Panc1 (cell line): Measurements from ENCODE around the gene AHCTF1. TPM values are rescaled to one million over a fixed set of nuclear protein-coding genes. Genes with fewer than 3 reads are reported as not detected.

Experiments used
- ATAC-seq: fragments of 200-7000 bp; cut with Tn5 transposase; 2 replicates; pipeline ENCODE4 v1.9.1; 2020; ENCODE audit warnings: mild to moderate bottlenecking, moderate library complexity
- BruUV-seq: library from RNA; stranded (reverse); fragments of 400-500 nt; replicated peaks from 2 replicates; lab custom pipeline; 2021; lab: Mats Ljungman, UMichigan
- CTCF ChIA-PET: fragments of 300-600 bp; sonication (Branson Sonifier 250); formaldehyde crosslinking; loops from one replicate; lab custom pipeline; 2022; ENCODE audit warnings: antibody characterized with exemption; lab: Charles Lee
- POLR2A ChIA-PET: fragments of 300-600 bp; sonication (Branson Sonifier 250); formaldehyde crosslinking; loops from one replicate; lab custom pipeline; 2022; ENCODE audit warnings: antibody characterized with exemption; lab: Charles Lee
- DNase-seq: peaks from one replicate; pipeline ENCODE4 v3.0.0-alpha.2; 2010; ENCODE audit warnings: low read depth, low spot score
- H3K27ac ChIP-seq: 2 replicates; pipeline ENCODE4 v1.5.1; 2011; ENCODE audit warnings: mild to moderate bottlenecking, low read length, inconsistent platforms
- H3K27me3 ChIP-seq: fragments of 200-500 bp; sonication (Bioruptor generic); 2 replicates; pipeline ENCODE4 v1.6.0; 2014; ENCODE audit warnings: low read length, inconsistent platforms; ENCODE audit not compliant: control insufficient read depth, insufficient read depth
- H3K36me3 ChIP-seq: fragments of 200-500 bp; sonication (Bioruptor generic); 2 replicates; pipeline ENCODE4 v1.5.1; 2014; ENCODE audit warnings: inconsistent platforms, mild to moderate bottlenecking, low read length, moderate library complexity; ENCODE audit not compliant: control insufficient read depth, insufficient read depth
- H3K4me1 ChIP-seq: 2 replicates; pipeline ENCODE4 v1.5.1; 2011; ENCODE audit warnings: inconsistent platforms, mild to moderate bottlenecking, low read length, moderate library complexity; ENCODE audit not compliant: control insufficient read depth, insufficient read depth
- H3K4me3 ChIP-seq, 2 experiments: 2 replicates each; pipeline ENCODE4 v1.5.1; 2011 to 2012; ENCODE audit warnings: low read depth in 2 of 2, low read length in 2 of 2, mild to moderate bottlenecking in 2 of 2, inconsistent platforms in 1 of 2, moderate library complexity in 1 of 2
- H3K9me3 ChIP-seq: fragments of 200-500 bp; sonication (Bioruptor generic); 2 replicates; pipeline ENCODE4 v1.5.1; 2014; ENCODE audit warnings: low read depth, mild to moderate bottlenecking, inconsistent platforms, low read length, moderate library complexity; ENCODE audit not compliant: control insufficient read depth, insufficient read depth
- CTCF ChIP-seq: fragments of 450-650 bp; IDR thresholded peaks from 2 replicates; pipeline ENCODE4 v1.5.1; 2017; ENCODE audit warnings: mild to moderate bottlenecking
- POLR2AphosphoS5 ChIP-seq: IDR thresholded peaks from 2 replicates; pipeline ENCODE4 v1.6.1; 2012; ENCODE audit warnings: mild to moderate bottlenecking, low read depth, low read length, moderate library complexity
- REST ChIP-seq, 2 experiments: IDR thresholded peaks; 2 replicates each; pipeline ENCODE4 v1.6.1; 2011 to 2012; ENCODE audit warnings: low read depth in 2 of 2, control low read depth in 1 of 2, low read length in 1 of 2, mild to moderate bottlenecking in 1 of 2, moderate library complexity in 1 of 2; ENCODE audit not compliant: insufficient read depth in 1 of 2
- SIN3A ChIP-seq: IDR thresholded peaks from 2 replicates; pipeline ENCODE4 v1.6.1; 2012; ENCODE audit warnings: low read depth, mild to moderate bottlenecking, low read length, moderate library complexity, borderline replicate concordance; ENCODE audit not compliant: insufficient read depth
- TCF7L2 ChIP-seq: IDR thresholded peaks from 2 replicates; pipeline ENCODE4 v1.6.1; 2011; ENCODE audit warnings: mild to moderate bottlenecking, low read depth, low read length, inconsistent platforms
- in situ Hi-C: cut with HindIII; loops from 2 replicates; pipeline ENCODE4 v1.10.0; 2016; ENCODE audit warnings: low sequenced_read_pairs, low pct_unique_long_range_greater_than_20kb
- intact Hi-C: fragments of 100-400 bp; cut with micrococcal nuclease; formaldehyde crosslinking; loops from one replicate; pipeline ENCODE4 v1.10.0; 2022; ENCODE audit not compliant: unreplicated experiment
- total RNA-seq: library from RNA; stranded (reverse); gene quantifications from one replicate; pipeline ENCODE4 v1.2.1, GENCODE V29; 2021; ENCODE audit not compliant: unreplicated experiment

AHCTF1 gene
- total RNA-seq, 1 experiment from 2014 or later: 49.9 TPM

- TF ChIP-seq POLR2AphosphoS5 (no peak), CTCF (no peak), SIN3A (no peak), TCF7L2 (no peak), REST (IDR thresholded peaks at IDR 0.05; ENCODE audit: insufficient read depth in 1 of 2, low read depth in 2 of 2, low read length in 1 of 2) (no peak)
- H3K36me3 ChIP-seq: no peaks in the 10 kb centered on the region
- no peak for DNase-seq
- ATAC-seq: no peak
- intact Hi-C loops: no loop called here
- POLR2A ChIA-PET: no interaction called here
- no peaks in the 10 kb centered on the region; the same call in 1 of the 2 replicates for H3K27me3 ChIP-seq
- no peak overlapping the region for H3K27ac ChIP-seq
- CTCF ChIA-PET: no interaction called here
- BruUV-seq: no TSS peak
- no peaks in the 10 kb centered on the region for H3K4me1 ChIP-seq
- in situ Hi-C loops: no loop called here
- H3K4me3 ChIP-seq: no peak overlapping the region
- no peaks in the 10 kb centered on the region for H3K9me3 ChIP-seq
Observed at GRCh38 chr1:246800756-246801155, 131.0 kb downstream of the AHCTF1 start.

GRCh38 chr1:246800356-246800755 lies 131.4 kb downstream of the AHCTF1 start:
- in situ Hi-C loops: no loop called here
- POLR2A ChIA-PET: no interaction called here
- BruUV-seq: no TSS peak
- no peak overlapping the region for H3K27ac ChIP-seq
- intact Hi-C loops: no loop called here
- H3K36me3 ChIP-seq: no peaks in the 10 kb centered on the region
- no peak overlapping the region for H3K4me3 ChIP-seq
- no peaks in the 10 kb centered on the region for H3K4me1 ChIP-seq
- TF ChIP-seq TCF7L2: no peak
- no peak for TF ChIP-seq SIN3A
- TF ChIP-seq REST (IDR thresholded peaks at IDR 0.05; ENCODE audit: insufficient read depth in 1 of 2, low read depth in 2 of 2, low read length in 1 of 2): no peak
- no peak for TF ChIP-seq POLR2AphosphoS5
- no peaks in the 10 kb centered on the region for H3K9me3 ChIP-seq
- ATAC-seq (no peak), DNase-seq (no peak)
- H3K27me3 ChIP-seq: no peaks in the 10 kb centered on the region; the same call in 1 of the 2 replicates
- CTCF ChIA-PET: no interaction called here
